Epithelial cell of proximal tubule (primary cell): ENCODE results near the gene IP6K1. TPM values are rescaled to one million over a fixed set of nuclear protein-coding genes. Genes with fewer than 3 reads are reported as not detected.

ENCODE experiments used
- DNase-seq: peaks from one replicate; pipeline ENCODE4 v3.0.0-alpha.2; 2011; ENCODE audit warnings: low read depth
- H3K4me3 ChIP-seq: 2 replicates; pipeline ENCODE4 v1.5.1; 2011; ENCODE audit warnings: low read depth, mild to moderate bottlenecking, low read length
- CTCF ChIP-seq: conservative IDR thresholded peaks from 2 replicates; pipeline ENCODE4 v1.5.1; 2012; ENCODE audit warnings: low read depth, mild to moderate bottlenecking, low read length
- total RNA-seq: library from RNA; depleted of rRNA; stranded (reverse); fragments of >200 nt; gene quantifications from 2 replicates; pipeline ENCODE4 v1.2.3, GENCODE V29; 2015

Gene IP6K1
- total RNA-seq, 1 donor from 2014 or later, result 27.5 TPM

- H3K4me3 ChIP-seq, result peak overlapping the region; percentile 99
- no peak for TF ChIP-seq CTCF
- no peak for DNase-seq
Measured at GRCh38 chr3:49721896-49722781, 64.2 kb downstream of the IP6K1 start.

- no peak for DNase-seq
- TF ChIP-seq CTCF, result no peak
- H3K4me3 ChIP-seq, result no peak overlapping the region
Measured at GRCh38 chr3:49721596-49721895, 64.8 kb downstream of the IP6K1 start.

GRCh38 chr3:49720855-49721595 lies 65.3 kb downstream of the IP6K1 start:
- no peak for TF ChIP-seq CTCF
- no peak for DNase-seq

GRCh38 chr3:49719214-49719884 lies 67.0 kb downstream of the IP6K1 start, which contains the start of gene AMIGO3:
Gene AMIGO3, minus strand, starts transcription at chr3:49719684. Its CDS starts 219 bp downstream, at chr3:49719465.
- TF ChIP-seq CTCF, result peak; percentile 32
- no peak for DNase-seq
- peak within 1 kb of the TSS; percentile 44 for H3K4me3 ChIP-seq

More at GRCh38 chr3:49720855-49721595, 65.3 kb downstream of the IP6K1 start:
- no peak overlapping the region for H3K4me3 ChIP-seq

- peak overlapping the region; percentile 44 for H3K4me3 ChIP-seq
- no peak for TF ChIP-seq CTCF
- no peak for DNase-seq
Measured at GRCh38 chr3:49718858-49719213, 67.5 kb downstream of the IP6K1 start.

- no peak for TF ChIP-seq CTCF
- H3K4me3 ChIP-seq, result no peak overlapping the region
- DNase-seq, result no peak
Measured at GRCh38 chr3:49717959-49718857, 68.1 kb downstream of the IP6K1 start.
